Hematopoietic multipotent progenitor cell (in vitro differentiated cells): ENCODE measurements around the gene PDZK1IP1. TPM values are rescaled to one million over a fixed set of nuclear protein-coding genes. Genes with fewer than 3 reads are reported as not detected.
"Not testable (repeated sequence)": the region's sequence is repeated elsewhere in the genome, so short reads cannot be mapped to it uniquely, and the experiment has no call there.

ENCODE experiments used
- DNase-seq, 3 donors: peaks; one replicate each; pipeline ENCODE4 v3.0.0-alpha.2; 2011 to 2015; ENCODE audit warnings: low read depth in 2 of 3, low spot score in 2 of 3
- total RNA-seq: library from RNA; depleted of rRNA; stranded (reverse); fragments of >200 nt; gene quantifications from one replicate; pipeline ENCODE4 v1.2.3, GENCODE V29; 2012

The PDZK1IP1 gene
- total RNA-seq, 1 donor, result 1.9 TPM

DNA sequence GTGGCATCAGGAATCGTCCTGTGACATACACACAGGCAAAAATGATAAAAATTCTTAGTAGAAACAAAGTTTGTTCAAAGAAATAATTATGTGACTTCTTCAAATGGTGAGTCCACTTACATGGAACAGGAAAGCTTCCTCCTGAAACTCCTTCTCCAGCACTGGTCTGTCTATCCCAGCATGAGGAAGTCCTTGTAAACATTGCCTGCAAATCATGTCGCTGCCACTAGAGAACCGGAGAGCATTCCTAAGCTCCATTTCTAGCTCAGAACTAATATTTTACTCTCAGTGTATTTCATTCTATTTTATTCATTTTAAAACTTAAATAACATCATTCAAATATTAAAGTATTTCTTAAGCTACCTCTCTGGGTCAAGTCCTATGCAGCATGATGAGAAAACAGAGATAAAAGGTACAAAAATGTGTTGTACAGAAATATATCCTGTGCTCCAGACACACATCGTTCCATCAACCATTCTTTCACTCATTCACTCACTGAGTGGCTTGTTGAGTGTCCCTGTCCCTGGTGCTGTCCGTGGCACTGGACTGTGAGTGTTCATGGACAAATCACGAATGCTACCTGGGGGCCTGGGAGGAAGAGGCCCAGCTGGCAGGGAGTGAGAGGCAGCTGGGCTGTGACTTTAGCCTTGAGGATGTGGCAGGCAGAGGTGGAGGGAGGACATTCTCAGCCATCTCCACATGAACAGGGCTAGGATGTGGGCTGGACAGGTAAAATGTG is 42.6 kb downstream of the PDZK1IP1 start:
- DNase-seq, result no peak

DNA sequence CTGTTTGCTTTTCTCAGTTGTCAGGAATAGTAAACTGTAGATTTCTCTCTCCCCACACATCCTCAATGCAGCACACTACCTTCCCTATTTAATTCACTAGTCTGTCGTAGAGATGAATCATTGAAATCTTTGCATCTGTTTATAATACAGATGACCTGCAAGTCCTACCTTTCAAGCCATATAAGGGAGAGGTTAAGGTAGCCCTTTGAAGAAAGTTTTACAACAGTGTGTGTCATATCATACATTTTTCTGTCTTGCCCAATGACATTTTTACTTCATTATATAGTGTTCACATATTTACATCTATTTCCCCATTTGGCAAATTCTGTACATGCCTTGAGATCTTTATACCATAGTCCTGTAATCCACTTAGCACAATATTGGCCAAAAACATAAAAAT is 43.3 kb downstream of the PDZK1IP1 start:
- not testable (repeated sequence) for DNase-seq

- DNase-seq, result not testable (repeated sequence)
Measured at GRCh38 chr1:47143654-47144053, 46.2 kb downstream of the PDZK1IP1 start.

DNA sequence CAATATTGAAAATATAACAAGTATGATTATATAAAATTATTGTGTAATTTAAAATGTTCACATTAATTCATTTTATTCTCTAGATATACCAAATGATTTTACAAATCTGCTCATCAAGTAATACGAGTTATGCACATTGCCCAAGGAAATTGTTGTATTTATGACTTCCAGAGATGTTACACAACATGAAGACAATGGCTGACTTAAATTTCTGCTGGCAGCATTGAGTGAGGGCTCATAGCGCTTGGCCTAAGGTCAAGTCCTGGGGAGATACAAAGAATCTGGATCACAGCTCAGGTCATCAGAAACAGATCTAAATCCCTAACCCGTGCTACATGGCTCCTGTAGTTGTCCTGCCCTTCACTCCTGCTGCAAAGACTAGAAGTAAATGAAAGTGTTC is 49.5 kb downstream of the PDZK1IP1 start:
- not testable (repeated sequence) for DNase-seq

DNA sequence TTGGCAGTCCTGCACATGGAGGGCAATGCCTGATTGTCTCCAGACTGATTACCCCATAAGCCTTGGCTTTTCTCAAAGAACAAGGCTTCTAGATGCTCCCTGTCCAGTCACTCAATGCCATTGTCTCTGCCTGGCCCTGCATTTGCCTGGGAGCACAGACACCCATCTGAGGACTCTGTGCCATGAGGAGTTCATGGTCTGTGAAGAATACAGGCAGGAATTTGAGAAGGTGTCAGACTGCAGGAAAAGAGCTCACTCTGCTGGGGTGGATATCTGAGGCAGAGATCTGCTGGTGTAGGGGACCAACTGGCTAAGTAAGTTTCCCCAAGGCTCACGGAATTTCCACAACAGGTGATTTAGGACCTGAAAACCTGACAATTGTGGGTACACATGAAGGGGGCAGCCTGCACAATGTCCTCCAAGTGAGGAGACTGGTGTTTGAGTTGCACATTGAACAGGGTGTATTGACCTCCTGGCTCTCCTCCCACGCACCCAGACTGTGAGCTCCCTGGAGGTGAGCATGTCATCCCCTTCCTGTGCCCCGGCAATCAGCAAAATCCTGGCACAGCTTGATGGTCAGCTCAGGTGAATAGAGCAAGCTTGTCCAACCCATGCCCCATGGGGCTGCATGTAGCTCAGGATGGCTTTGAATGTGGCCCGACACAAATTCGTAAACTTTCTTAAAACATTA is 51.8 kb downstream of the PDZK1IP1 start:
- DNase-seq, result no peak

- no peak for DNase-seq
Measured at GRCh38 chr1:47137198-47137597, 52.6 kb downstream of the PDZK1IP1 start, which contains the start of gene CYP4A22. Gene CYP4A22, plus strand, starts transcription at chr1:47137441. Its CDS starts 45 bp downstream, at chr1:47137486.

Other genes starting within 250 kb of the PDZK1IP1 start
- gene CYP4A11, start 248.6 kb downstream of the PDZK1IP1 start, total RNA-seq, result not detected
- not detected for gene CYP4X1, start 166.4 kb downstream of the PDZK1IP1 start, total RNA-seq
- not detected for gene CYP4Z1, start 122.8 kb downstream of the PDZK1IP1 start, total RNA-seq
- under 0.01 TPM for gene CYP4A22, start 52.6 kb downstream of the PDZK1IP1 start, total RNA-seq
- gene TAL1, start 42.2 kb upstream of the PDZK1IP1 start, total RNA-seq, result 70.6 TPM
- gene STIL, start 124.1 kb upstream of the PDZK1IP1 start, total RNA-seq, result 4.6 TPM
- gene CMPK1, start 143.8 kb upstream of the PDZK1IP1 start, total RNA-seq, result 18.9 TPM
- gene FOXE3, start 226.2 kb upstream of the PDZK1IP1 start, total RNA-seq, result not detected
- gene FOXD2, start 248.0 kb upstream of the PDZK1IP1 start, total RNA-seq, result 0.27 TPM